Testis (tissue), 3 donors: Measurements from ENCODE around the gene SERINC4. TPM values are rescaled to one million over a fixed set of nuclear protein-coding genes. Genes with fewer than 3 reads are reported as not detected.

Experiments
- DNase-seq: peaks from one replicate; pipeline ENCODE4 v3.0.0-alpha.2; 2019
- H3K27ac ChIP-seq, 2 donors: fragments of 200-600 bp; sonication (generic); one replicate each; pipeline ENCODE4 v1.5.1; 2019
- H3K27me3 ChIP-seq: fragments of 200-600 bp; sonication (generic); one replicate; pipeline ENCODE4 v1.5.1; 2019
- H3K36me3 ChIP-seq: fragments of 200-600 bp; sonication (generic); one replicate; pipeline ENCODE4 v1.5.1; 2017; ENCODE audit warnings: low read depth; ENCODE audit errors: missing control alignments
- H3K4me1 ChIP-seq: fragments of 200-600 bp; sonication (generic); one replicate; pipeline ENCODE4 v1.5.1; 2019
- H3K4me3 ChIP-seq, 2 donors: fragments of 200-600 bp; sonication (generic); one replicate each; pipeline ENCODE4 v1.5.1; 2017 to 2019
- H3K9me3 ChIP-seq: fragments of 200-600 bp; sonication (generic); one replicate; pipeline ENCODE4 v1.5.1; 2017
- CTCF ChIP-seq, 3 experiments: fragments of 450-650 bp in 2 of 3; fragments of 200-600 bp in 1 of 3; sonication (generic) in 1 of 3; IDR thresholded peaks; one replicate each; pipeline ENCODE4 v1.5.1; 2016 to 2019; ENCODE audit warnings: antibody characterized with exemption in 3 of 3, mild to moderate bottlenecking in 2 of 3, moderate library complexity in 1 of 3
- POLR2A ChIP-seq: fragments of 450-650 bp; IDR thresholded peaks from one replicate; pipeline ENCODE4 v1.6.1; 2017; ENCODE audit warnings: antibody characterized with exemption, mild to moderate bottlenecking, moderate library complexity
- WGBS, 2 donors: methylation state at CpG; one replicate each; pipeline ENCODE4 v1.1.5; 2018; 5-methylcytosine and 5-hydroxymethylcytosine counted together
- intact Hi-C: fragments of 100-400 bp; cut with DNase I; formaldehyde crosslinking; loops from one replicate; pipeline ENCODE4 v1.15.1; 2023; ENCODE audit warnings: low total_unique reads
- polyA plus RNA-seq: library from polyadenylated mRNA; stranded (reverse); fragments of 350-450 nt; fragmentation: Illumina TruSeq; extraction: RNeasy Lipid Tissue Mini Kit (QIAGEN cat#74804); gene quantifications from one replicate; pipeline ENCODE4 v1.2.3, GENCODE V29; 2014; ENCODE audit warnings: low read depth, low replicate concordance; ENCODE audit not compliant: insufficient read depth
- total RNA-seq, 2 donors: library from RNA; depleted of rRNA; stranded (reverse); fragments of >200 nt; gene quantifications; one replicate each; pipeline ENCODE4 v1.2.3, GENCODE V29; 2016

SERINC4 gene
- total and polyA plus RNA-seq, 3 donors from 2014 or later, result 7.0 to 11.7 (median 11.7) TPM

GRCh38 chr15:43772624-43773023, 27.4 kb downstream of the SERINC4 start:
- TF ChIP-seq CTCF (IDR thresholded peaks at IDR 0.05) (no peak), POLR2A (no peak)
- H3K27ac ChIP-seq, result no peak overlapping the region
- peaks cover 14% of the 10 kb centered on the region for H3K4me1 ChIP-seq
- no peaks in the 10 kb centered on the region for H3K9me3 ChIP-seq
- DNase-seq, result no peak
- H3K27me3 ChIP-seq, result no peaks in the 10 kb centered on the region
- intact Hi-C loops, result no loop called here
- no peak overlapping the region for H3K4me3 ChIP-seq
- H3K36me3 ChIP-seq, result no peaks in the 10 kb centered on the region

- intact Hi-C loops, result no loop called here
- Histone ChIP-seq H3K9me3 (no peaks in the 10 kb centered on the region), H3K36me3 (no peaks in the 10 kb centered on the region), H3K4me3 (no peak overlapping the region), H3K27ac (peak overlapping the region in 1 of 2 donors; percentile 2), H3K27me3 (no peaks in the 10 kb centered on the region), H3K4me1 (peaks cover 12% of the 10 kb centered on the region)
- no peak for DNase-seq
- 65 to 84% methylated on average over 2 of the region's 2 CpGs for WGBS, 2 donors
- TF ChIP-seq CTCF (IDR thresholded peaks at IDR 0.05), result no peak
- TF ChIP-seq POLR2A, result no peak
Observed at GRCh38 chr15:43771816-43772215, 28.2 kb downstream of the SERINC4 start.

- DNase-seq, result peak; percentile 83
- WGBS, 2 donors, result 72 to 78% methylated on average over 5 of the region's 5 CpGs
- intact Hi-C loops, result no loop called here
- no peak overlapping the region for H3K27ac ChIP-seq
- no peaks in the 10 kb centered on the region for H3K4me1 ChIP-seq
- no peak overlapping the region for H3K4me3 ChIP-seq
- TF ChIP-seq CTCF (IDR thresholded peaks at IDR 0.05), result peak; percentile 59 to 78 (median 73)
- no peak for TF ChIP-seq POLR2A
- H3K27me3 ChIP-seq, result no peaks in the 10 kb centered on the region
- H3K36me3 ChIP-seq, result no peaks in the 10 kb centered on the region
- no peaks in the 10 kb centered on the region for H3K9me3 ChIP-seq
Observed at GRCh38 chr15:43769584-43770228, 30.3 kb downstream of the SERINC4 start.

GRCh38 chr15:43763819-43764446, 36.1 kb downstream of the SERINC4 start:
- Histone ChIP-seq H3K27ac (no peak overlapping the region), H3K36me3 (no peaks in the 10 kb centered on the region), H3K4me3 (no peak overlapping the region), H3K27me3 (no peaks in the 10 kb centered on the region), H3K9me3 (no peaks in the 10 kb centered on the region), H3K4me1 (peaks cover 9% of the 10 kb centered on the region)
- DNase-seq, result no peak
- TF ChIP-seq CTCF (IDR thresholded peaks at IDR 0.05) (no peak), POLR2A (no peak)
- WGBS, 2 donors, result 23 to 56% methylated on average over 2 of the region's 2 CpGs
- intact Hi-C loops, result no loop called here

GRCh38 chr15:43762824-43763223, 37.2 kb downstream of the SERINC4 start:
- intact Hi-C loops, result no loop called here
- WGBS, 2 donors, result 82 to 85% methylated on average over 6 of the region's 6 CpGs
- no peak for DNase-seq
- no peaks in the 10 kb centered on the region for H3K36me3 ChIP-seq
- H3K4me1 ChIP-seq, result peaks cover 9% of the 10 kb centered on the region
- no peak overlapping the region for H3K27ac ChIP-seq
- H3K4me3 ChIP-seq, result no peak overlapping the region
- no peaks in the 10 kb centered on the region for H3K27me3 ChIP-seq
- no peaks in the 10 kb centered on the region for H3K9me3 ChIP-seq
- TF ChIP-seq POLR2A (no peak), CTCF (IDR thresholded peaks at IDR 0.05) (no peak)
